Heart right ventricle (tissue), 16 donors: Measurements from ENCODE around the gene PLIN4. TPM values are rescaled to one million over a fixed set of nuclear protein-coding genes. Genes with fewer than 3 reads are reported as not detected.
A peak's percentile ranks its signal among the peaks of the same experiment; 100 is the strongest.

Source experiments
- ATAC-seq, 8 donors: fragments of 200-7000 bp; cut with Tn5 transposase; one replicate each; pipeline ENCODE4 v1.9.1; 2020; ENCODE audit warnings: mild to moderate bottlenecking in 8 of 8, moderate library complexity in 8 of 8, moderate number of reproducible peaks in 1 of 8
- DNase-seq, 2 donors: peaks; one replicate each; pipeline ENCODE4 v3.0.0-alpha.2; 2020
- H3K27ac ChIP-seq, 10 donors: fragments of 200-600 bp; sonication (generic) in 2 of 10; one replicate each; pipeline versions ENCODE4 v1.5.0 to v1.8.0; 2020 to 2022; ENCODE audit warnings: mild to moderate bottlenecking in 3 of 10
- H3K27me3 ChIP-seq, 7 donors: fragments of 200-600 bp; one replicate each; pipeline ENCODE4 v1.8.0; 2021 to 2022; ENCODE audit warnings: mild to moderate bottlenecking in 2 of 7
- H3K36me3 ChIP-seq, 9 donors: fragments of 200-600 bp; sonication (generic) in 1 of 9; one replicate each; pipeline versions ENCODE4 v1.5.0 to v1.8.0; 2020 to 2022; ENCODE audit warnings: mild to moderate bottlenecking in 2 of 9
- H3K4me1 ChIP-seq, 9 donors: fragments of 200-600 bp; sonication (generic) in 1 of 9; one replicate each; pipeline versions ENCODE4 v1.5.0 to v1.8.0; 2020 to 2022; ENCODE audit warnings: mild to moderate bottlenecking in 4 of 9
- H3K4me3 ChIP-seq, 10 donors: fragments of 200-600 bp; sonication (generic) in 2 of 10; one replicate each; pipeline versions ENCODE4 v1.5.0 to v1.8.0; 2020 to 2022; ENCODE audit warnings: mild to moderate bottlenecking in 7 of 10, moderate library complexity in 2 of 10
- H3K9me3 ChIP-seq, 11 donors: fragments of 200-600 bp in 10 of 11; sonication (generic) in 2 of 11; one replicate each; pipeline versions ENCODE4 v1.5.0 to v1.8.0; 2013 to 2022; ENCODE audit warnings: mild to moderate bottlenecking in 2 of 11, control low read depth in 1 of 11, moderate library complexity in 1 of 11
- CTCF ChIP-seq, 9 donors: fragments of 200-600 bp; sonication (generic) in 2 of 9; IDR thresholded peaks; one replicate each; pipeline versions ENCODE4 v1.5.0 to v1.8.0; 2021 to 2022; ENCODE audit warnings: antibody characterized with exemption in 9 of 9, mild to moderate bottlenecking in 5 of 9, moderate library complexity in 1 of 9
- WGBS, 2 donors: extraction: QIAGEN DNeasy Blood & Tissue Kit; methylation state at CpG; one replicate each; pipeline ENCODE4 v1.1.7; 2013; ENCODE audit warnings: inconsistent platforms in 1 of 2; 5-methylcytosine and 5-hydroxymethylcytosine counted together
- intact Hi-C, 10 donors: fragments of 100-400 bp; cut with DNase I; formaldehyde crosslinking; loops; one replicate each; pipeline versions ENCODE4 v1.11.1 to v1.14.2; 2022
- polyA plus RNA-seq, 2 donors: library from polyadenylated mRNA; stranded (reverse); fragments of 200-250 nt; gene quantifications; one replicate each; pipeline ENCODE4 v1.2.3, GENCODE V29; 2013
- total RNA-seq, 10 donors: library from RNA; stranded (reverse); fragmentation: NEBNext Ultra II Directional in 3 of 10; extraction: Animal tissue kit (Norgen Biotek cat#: 25700) in 3 of 10; gene quantifications; one replicate each; pipeline versions ENCODE4 v1.2.1 to v1.2.4, GENCODE V29; 2021 to 2023
- donor health status: Arrhythmogenic right ventricular cardiomyopathy.
- donor health status: ischemic (EF 13 %, LVEDD 7.1; RV severe dilation, severe dysfunction).
- donor health status: healthy with polysubstance abuse.
- donor health status: DM: no; HTN: yes; CAD: no.
- donor health status: DM: no; HTN: no; CAD: no.
- donor health status: ischemic (EF 25% LVEDD 6.9; RV normal size, moderate dysfunction).
- donor health status: ischemic (EF 25% LVEDD 5.7; RV mildly dilated, moderate dysfunction).
- donor health status: healthy.
- donor health status: DM: yes; HTN: yes; CAD: no.
- donor health status: Ischemic cardiomyopathy.
- donor health status: ischemic (EF 35%, LVEDD 5.7; RV mildly dilated, moderate dysfunction).
- donor health status: nonischemic (EF 11% LVEDD 7.7; RV severe dilation, severe dysfunction).
- donor health status: DM: yes; HTN: yes; CAD: no.
- donor health status: PGD.
- donor health status: ischemic (EF 29% LVEDD 5.4; RV normal size, mild dysfunction).
- donor health status: nonischemic (EF 23%, LVEDD 6.1; RV moderate dilation, normal function).

Gene PLIN4
- total and polyA plus RNA-seq, 12 donors: 42.0 to 416 (median 198) TPM

DNA sequence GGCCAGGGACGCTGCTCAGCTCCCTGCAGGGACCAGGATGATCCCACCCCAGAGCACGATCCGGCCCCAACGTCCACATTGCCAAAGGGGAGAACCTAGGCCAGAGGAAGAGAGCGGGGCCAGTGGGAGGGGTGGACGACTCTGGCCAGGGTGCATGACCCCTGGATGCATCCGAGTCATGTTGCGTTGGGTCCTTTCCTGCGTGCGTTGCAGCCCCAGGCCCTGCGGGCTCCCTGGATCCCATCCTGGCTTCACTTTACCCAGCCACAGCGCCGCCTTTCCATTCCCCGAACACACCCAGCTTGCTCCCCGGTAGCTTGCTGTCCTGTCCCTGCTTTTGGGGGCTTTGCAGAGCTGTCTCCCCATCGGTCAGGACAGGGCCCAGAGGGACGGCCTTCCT lies 10.5 kb downstream of the PLIN4 start:
- ATAC-seq (no peak), DNase-seq (no peak)
- Histone ChIP-seq H3K4me1 (peaks cover 0 to 23% (median 11%) of the 10 kb centered on the region in 9 donors), H3K9me3 (no peaks in the 10 kb centered on the region), H3K27ac (peak overlapping the region in 1 of 10 donors; percentile 36), H3K27me3 (no peaks in the 10 kb centered on the region), H3K36me3 (peaks cover 0 to 66% (median 35%) of the 10 kb centered on the region in 9 donors), H3K4me3 (no peak overlapping the region)
- 74 to 78% methylated on average over 17 of the region's 17 CpGs for WGBS, 2 donors
- intact Hi-C loops: no loop called here
- TF ChIP-seq CTCF (IDR thresholded peaks at IDR 0.05): no peak

DNA sequence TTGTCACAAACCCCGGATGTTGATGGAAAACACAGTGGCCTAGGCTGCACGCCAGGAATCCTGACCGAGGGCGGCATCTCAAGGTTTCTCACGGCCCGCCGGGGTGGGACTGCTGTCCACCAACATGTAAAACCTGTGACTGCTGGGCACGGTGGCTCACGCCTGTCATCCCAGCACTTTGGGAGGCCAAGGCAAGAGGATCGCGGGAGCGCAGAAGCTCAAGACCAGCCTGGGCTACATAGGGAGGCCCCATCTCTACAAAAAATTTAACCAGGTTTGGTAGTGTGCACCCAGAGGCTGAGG lies 11.2 kb downstream of the PLIN4 start:
- no peaks in the 10 kb centered on the region for H3K9me3 ChIP-seq
- peak overlapping the region in 1 of 10 donors; percentile 0 for H3K27ac ChIP-seq
- 68 to 79% methylated on average over 12 of the region's 12 CpGs for WGBS, 2 donors
- ATAC-seq (no peak), DNase-seq (no peak)
- peaks cover 0 to 73% (median 42%) of the 10 kb centered on the region in 9 donors for H3K36me3 ChIP-seq
- TF ChIP-seq CTCF (IDR thresholded peaks at IDR 0.05): no peak
- intact Hi-C loops: no loop called here
- H3K4me3 ChIP-seq: no peak overlapping the region
- H3K27me3 ChIP-seq: no peaks in the 10 kb centered on the region
- H3K4me1 ChIP-seq: peaks cover 0 to 23% (median 11%) of the 10 kb centered on the region in 9 donors

DNA sequence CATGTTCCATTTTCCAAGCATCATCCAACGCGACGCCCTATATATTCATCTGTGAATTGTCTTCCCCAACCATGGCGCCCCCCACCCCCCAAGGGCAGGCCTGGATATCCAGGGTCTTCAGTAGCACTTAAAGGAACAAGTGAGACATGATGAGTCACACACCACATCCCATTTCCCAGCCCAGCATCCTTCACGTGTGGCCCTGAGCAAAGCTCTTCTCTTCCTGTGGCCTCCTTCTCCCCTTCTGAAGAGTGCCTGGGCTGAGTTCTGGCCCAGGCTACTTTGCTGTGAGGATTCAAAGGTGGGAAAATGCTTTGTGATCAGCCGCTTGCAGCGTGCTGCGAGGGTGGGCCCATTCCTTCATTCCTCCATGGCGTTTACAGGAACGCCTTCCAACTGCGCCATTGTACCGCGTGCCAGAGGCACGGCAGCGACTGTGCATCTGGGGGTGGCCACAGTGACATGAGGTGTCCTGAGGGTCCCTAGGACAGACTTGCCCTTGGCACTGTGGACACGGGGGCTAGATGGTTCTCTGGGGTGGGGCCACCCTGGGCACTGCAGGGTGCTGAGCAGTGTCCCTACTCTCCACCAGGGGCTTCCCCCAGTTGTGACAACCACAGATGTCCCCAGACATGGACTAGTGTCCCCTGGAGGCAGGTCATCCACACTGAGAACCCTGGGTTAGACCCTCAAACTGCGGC lies 11.7 kb downstream of the PLIN4 start:
- Histone ChIP-seq H3K27ac (peak overlapping the region in 1 of 10 donors; percentile 0), H3K27me3 (no peaks in the 10 kb centered on the region), H3K9me3 (no peaks in the 10 kb centered on the region), H3K4me3 (no peak overlapping the region), H3K36me3 (peaks cover 0 to 78% (median 47%) of the 10 kb centered on the region in 9 donors), H3K4me1 (peaks cover 0 to 23% (median 11%) of the 10 kb centered on the region in 9 donors)
- intact Hi-C loops: no loop called here
- no peak for ATAC-seq
- no peak for TF ChIP-seq CTCF (IDR thresholded peaks at IDR 0.05)
- no peak for DNase-seq
- WGBS, 2 donors: 83 to 86% methylated on average over 17 of the region's 17 CpGs

DNA sequence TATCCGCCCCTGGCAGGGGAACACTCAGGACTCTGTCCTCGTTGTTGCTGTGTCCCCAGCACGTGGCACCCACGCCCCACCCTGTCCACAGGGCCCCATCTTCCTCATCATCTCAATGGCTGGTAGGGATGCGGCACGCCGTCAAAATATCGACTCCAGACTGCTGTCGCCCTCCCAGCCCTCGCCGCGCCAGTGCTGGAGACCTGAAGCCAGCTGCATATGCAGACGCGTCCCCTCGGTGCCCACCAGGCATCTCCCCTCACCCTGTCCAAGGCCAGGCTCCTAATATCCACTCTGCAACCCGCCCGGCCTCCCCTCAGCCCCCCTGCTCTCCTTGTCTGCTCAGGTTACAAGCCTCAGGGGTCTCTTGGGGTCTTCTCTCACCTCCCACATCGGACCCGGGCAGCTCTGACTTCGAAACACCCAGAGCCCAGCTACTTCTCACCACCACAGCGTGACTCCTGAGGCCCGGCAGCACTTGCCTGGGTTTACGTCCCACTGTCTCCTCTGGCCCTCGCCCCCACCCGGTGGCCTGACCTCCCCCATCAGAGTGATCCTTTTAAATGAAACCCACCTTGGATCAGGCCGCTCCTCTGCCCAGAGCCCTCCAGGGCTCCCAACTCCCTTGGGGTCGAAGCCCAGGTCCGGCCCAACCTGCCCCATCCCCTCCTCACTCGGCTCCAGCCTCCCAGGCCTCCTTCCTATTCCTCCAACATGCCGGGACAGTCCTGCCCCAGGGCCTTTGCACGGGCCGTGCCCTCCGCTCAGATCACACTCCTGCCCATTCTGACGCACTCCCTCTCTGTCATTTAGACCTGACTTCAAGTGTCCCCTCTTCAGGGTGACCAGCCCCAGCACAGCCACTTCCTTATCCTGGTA lies 12.5 kb downstream of the PLIN4 start:
- 95% methylated on average over 34 of the region's 34 CpGs for WGBS, 2 donors
- H3K27me3 ChIP-seq: no peaks in the 10 kb centered on the region
- no peaks in the 10 kb centered on the region for H3K9me3 ChIP-seq
- no peak overlapping the region for H3K4me3 ChIP-seq
- ATAC-seq: no peak
- no peak for DNase-seq
- TF ChIP-seq CTCF (IDR thresholded peaks at IDR 0.05): no peak
- H3K36me3 ChIP-seq: peaks cover 0 to 86% (median 55%) of the 10 kb centered on the region in 9 donors
- peaks cover 0 to 23% (median 11%) of the 10 kb centered on the region in 9 donors for H3K4me1 ChIP-seq
- intact Hi-C loops: no loop called here
- H3K27ac ChIP-seq: no peak overlapping the region
